Central memory CD8-positive, alpha-beta T cell (primary cell): ENCODE measurements around the gene ANK2.
"Not testable (repeated sequence)": the region's sequence is repeated elsewhere in the genome, so short reads cannot be mapped to it uniquely, and the experiment has no call there.

ENCODE experiments used
- ATAC-seq: fragments of 150-1000 bp; cut with Tn5 transposase; replicated peaks from 2 replicates; pipeline ENCODE4 v1.10.0; 2022; ENCODE audit warnings: mild to moderate bottlenecking, moderate FRiP score, moderate number of reproducible peaks; ENCODE audit not compliant: poor library complexity, severe bottlenecking; ENCODE audit errors: extremely low read depth
- DNase-seq, 2 donors: peaks; one replicate each; pipeline ENCODE4 v3.0.0; 2021; ENCODE audit warnings: low spot score in 2 of 2
- H3K27ac Mint-ChIP-seq: one replicate; pipeline ENCODE4 v1.8.0; 2022; ENCODE audit warnings: low read depth, mild to moderate bottlenecking, moderate library complexity, mixed read lengths
- H3K27me3 Mint-ChIP-seq: one replicate; pipeline ENCODE4 v1.8.0; 2022; ENCODE audit warnings: mixed read lengths
- H3K36me3 Mint-ChIP-seq: one replicate; pipeline ENCODE4 v1.8.0; 2022; ENCODE audit warnings: mild to moderate bottlenecking, moderate library complexity, mixed read lengths; ENCODE audit not compliant: insufficient read depth
- H3K4me1 Mint-ChIP-seq: one replicate; pipeline ENCODE4 v1.8.0; 2022; ENCODE audit warnings: mixed read lengths
- H3K4me3 Mint-ChIP-seq: one replicate; pipeline ENCODE4 v1.8.0; 2022; ENCODE audit warnings: mild to moderate bottlenecking, moderate library complexity, mixed read lengths
- H3K9me3 Mint-ChIP-seq: one replicate; pipeline ENCODE4 v1.8.0; 2022; ENCODE audit warnings: mixed read lengths

Gene ANK2

DNA sequence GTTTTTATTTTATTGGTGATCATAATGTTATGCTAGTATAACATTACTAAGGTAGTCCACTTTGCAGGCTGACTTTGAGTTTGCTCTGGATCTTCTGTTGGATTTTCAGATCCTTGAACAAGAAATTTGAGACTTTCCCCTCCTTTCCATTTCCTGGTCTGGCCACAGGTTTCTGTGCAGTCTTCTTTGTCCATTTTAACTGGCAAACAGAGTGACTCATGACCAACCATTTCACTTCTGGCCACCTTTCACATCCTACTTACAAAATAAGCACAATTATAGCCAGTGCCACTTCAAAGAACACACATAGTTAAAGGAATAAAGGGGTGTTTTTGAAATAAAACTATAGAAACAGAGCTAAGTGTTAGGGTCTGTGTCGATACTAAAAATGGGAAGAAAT lies 8.4 kb downstream of the ANK2 start:
- Mint-ChIP-seq H3K27ac (no peak overlapping the region), H3K27me3 (no peaks in the 10 kb centered on the region), H3K36me3 (no peaks in the 10 kb centered on the region), H3K4me1 (no peaks in the 10 kb centered on the region), H3K9me3 (no peaks in the 10 kb centered on the region), H3K4me3 (no peak overlapping the region)
- DNase-seq = no peak
- no peak for ATAC-seq

DNA sequence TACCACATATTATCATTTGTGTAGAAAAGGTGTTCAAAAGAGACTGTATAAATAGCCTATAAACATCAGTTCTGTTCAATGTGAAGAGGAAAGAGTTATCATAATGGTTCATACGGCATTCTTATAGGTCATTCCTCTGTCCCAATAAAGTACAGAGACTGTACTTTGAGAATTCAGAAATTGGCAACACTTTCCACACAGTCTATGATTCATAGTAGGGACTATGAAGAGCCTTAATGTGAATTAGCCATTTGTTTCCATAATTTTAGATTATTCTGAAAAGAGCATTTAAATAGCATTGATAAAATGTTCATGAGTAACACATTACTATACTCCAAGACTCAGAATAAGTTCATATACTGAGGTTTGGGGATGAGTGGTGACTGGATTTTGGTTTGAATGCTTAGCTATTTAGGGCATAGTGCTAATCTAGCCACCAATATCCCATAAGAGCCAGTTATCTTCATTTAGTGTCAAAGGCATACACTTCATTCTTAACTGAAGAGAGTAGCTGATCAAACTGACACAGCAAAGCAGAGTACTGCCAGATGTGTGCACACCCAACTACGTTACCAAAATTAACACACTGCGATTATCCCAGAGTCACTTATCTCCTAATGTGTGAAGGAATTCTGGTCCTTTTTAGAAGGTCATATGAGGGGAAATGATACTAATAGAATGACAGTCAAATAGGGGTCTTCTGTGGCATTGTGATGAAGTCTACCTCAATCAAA lies 10.2 kb downstream of the ANK2 start:
- no peak for ATAC-seq
- no peaks in the 10 kb centered on the region for H3K27me3 Mint-ChIP-seq

DNA sequence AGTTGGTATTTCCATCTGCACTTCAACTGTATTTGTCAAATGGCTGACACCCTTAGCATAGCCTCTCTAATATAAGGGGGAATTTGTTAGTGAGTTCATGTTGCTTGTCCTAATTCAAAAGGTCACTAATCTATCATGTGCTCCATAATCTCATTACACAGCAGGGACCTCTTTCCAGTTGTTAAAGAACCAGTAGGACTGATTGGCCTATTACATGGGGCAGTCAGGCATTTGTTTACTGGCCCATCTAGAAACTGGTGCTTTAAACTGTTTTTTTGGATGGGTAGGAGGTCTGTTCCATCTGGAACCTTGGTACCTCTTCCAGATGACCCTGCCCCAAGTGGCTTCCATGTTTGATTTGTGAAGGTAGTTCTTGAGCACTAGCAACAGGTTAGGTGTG lies 11.4 kb downstream of the ANK2 start:
- no peaks in the 10 kb centered on the region for H3K9me3 Mint-ChIP-seq
- H3K36me3 Mint-ChIP-seq = no peaks in the 10 kb centered on the region
- no peak for DNase-seq
- H3K4me3 Mint-ChIP-seq = no peak overlapping the region
- no peaks in the 10 kb centered on the region for H3K4me1 Mint-ChIP-seq
- no peak overlapping the region for H3K27ac Mint-ChIP-seq
- H3K27me3 Mint-ChIP-seq = no peaks in the 10 kb centered on the region
- no peak for ATAC-seq

More for the DNA sequence above, 10.2 kb downstream of the ANK2 start:
- Mint-ChIP-seq H3K4me3 (no peak overlapping the region), H3K4me1 (no peaks in the 10 kb centered on the region), H3K27ac (no peak overlapping the region), H3K36me3 (no peaks in the 10 kb centered on the region), H3K9me3 (no peaks in the 10 kb centered on the region)
- no peak for DNase-seq

DNA sequence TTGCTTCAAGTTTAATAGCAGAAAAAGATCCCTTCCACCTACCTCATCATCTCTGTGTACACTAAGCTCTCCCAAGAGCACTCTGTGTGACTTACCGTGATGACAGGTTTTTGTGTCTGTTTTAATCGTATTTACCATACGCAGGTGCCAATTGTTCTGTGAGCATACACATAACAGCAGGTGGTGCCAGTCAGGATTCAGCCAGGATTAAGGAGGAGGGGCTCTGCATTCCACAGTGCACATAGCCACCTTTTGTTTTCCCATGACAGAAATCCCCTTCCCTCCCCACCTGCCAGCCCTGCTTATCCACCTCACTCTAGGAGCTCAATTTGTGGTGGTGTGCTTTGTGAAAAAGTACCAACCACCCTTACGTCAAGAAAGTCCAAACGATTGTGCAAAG lies 14.8 kb downstream of the ANK2 start:
- Mint-ChIP-seq H3K27ac (no peak overlapping the region), H3K36me3 (no peaks in the 10 kb centered on the region), H3K4me1 (no peaks in the 10 kb centered on the region)

DNA sequence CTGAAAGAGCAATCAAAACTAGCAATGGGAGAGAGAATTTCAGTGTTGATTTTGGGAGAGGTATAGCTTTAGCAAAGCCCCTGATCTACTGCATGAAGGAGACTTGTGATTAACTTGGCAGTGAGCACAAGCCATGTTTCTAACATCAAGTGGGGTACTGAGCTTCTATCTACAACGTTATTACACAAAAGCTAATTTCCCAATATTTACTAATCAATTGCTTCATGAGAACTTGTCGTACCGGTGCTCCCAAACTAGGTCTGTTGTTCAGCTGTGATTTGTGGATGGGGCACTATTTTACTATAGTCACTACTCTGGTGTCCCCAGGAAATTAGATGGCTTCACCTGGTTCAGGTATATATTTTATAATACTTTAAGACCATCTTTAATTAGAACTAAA lies 16.2 kb downstream of the ANK2 start:
- ATAC-seq (no peak), DNase-seq (no peak)
- Mint-ChIP-seq H3K27ac (no peak overlapping the region), H3K9me3 (peaks cover 10% of the 10 kb centered on the region), H3K4me1 (no peaks in the 10 kb centered on the region), H3K27me3 (peaks cover 8% of the 10 kb centered on the region), H3K4me3 (no peak overlapping the region), H3K36me3 (no peaks in the 10 kb centered on the region)

More for the DNA sequence above, 14.8 kb downstream of the ANK2 start:
- no peak for DNase-seq
- H3K4me3 Mint-ChIP-seq = no peak overlapping the region
- no peak for ATAC-seq
- peaks cover 10% of the 10 kb centered on the region for H3K9me3 Mint-ChIP-seq
- H3K27me3 Mint-ChIP-seq = peaks cover 8% of the 10 kb centered on the region

DNA sequence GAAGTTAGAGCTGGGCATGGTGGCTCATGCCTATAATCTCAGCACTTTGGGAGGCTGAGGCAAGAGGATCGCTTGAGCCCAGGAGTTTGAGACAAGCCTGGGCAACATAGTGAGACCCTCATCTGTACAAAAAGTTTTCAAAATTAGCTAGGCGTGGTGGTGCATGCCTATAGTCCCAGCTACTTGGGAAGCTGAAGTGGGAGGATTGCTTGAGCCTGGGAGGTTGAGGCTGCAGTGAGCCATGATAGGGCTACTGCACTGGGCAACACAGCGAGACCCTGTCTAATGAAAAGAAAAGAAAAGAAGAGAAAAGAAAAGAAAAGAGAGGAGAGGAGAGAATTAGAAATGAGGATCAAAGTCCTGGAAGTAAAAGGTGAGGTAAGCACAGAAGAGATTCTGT lies 19.3 kb downstream of the ANK2 start:
- not testable (repeated sequence) for H3K4me3 Mint-ChIP-seq, H3K27ac Mint-ChIP-seq, H3K36me3 Mint-ChIP-seq, ATAC-seq, H3K27me3 Mint-ChIP-seq, DNase-seq, H3K4me1 Mint-ChIP-seq
- peaks cover 10% of the 10 kb centered on the region for H3K9me3 Mint-ChIP-seq

DNA sequence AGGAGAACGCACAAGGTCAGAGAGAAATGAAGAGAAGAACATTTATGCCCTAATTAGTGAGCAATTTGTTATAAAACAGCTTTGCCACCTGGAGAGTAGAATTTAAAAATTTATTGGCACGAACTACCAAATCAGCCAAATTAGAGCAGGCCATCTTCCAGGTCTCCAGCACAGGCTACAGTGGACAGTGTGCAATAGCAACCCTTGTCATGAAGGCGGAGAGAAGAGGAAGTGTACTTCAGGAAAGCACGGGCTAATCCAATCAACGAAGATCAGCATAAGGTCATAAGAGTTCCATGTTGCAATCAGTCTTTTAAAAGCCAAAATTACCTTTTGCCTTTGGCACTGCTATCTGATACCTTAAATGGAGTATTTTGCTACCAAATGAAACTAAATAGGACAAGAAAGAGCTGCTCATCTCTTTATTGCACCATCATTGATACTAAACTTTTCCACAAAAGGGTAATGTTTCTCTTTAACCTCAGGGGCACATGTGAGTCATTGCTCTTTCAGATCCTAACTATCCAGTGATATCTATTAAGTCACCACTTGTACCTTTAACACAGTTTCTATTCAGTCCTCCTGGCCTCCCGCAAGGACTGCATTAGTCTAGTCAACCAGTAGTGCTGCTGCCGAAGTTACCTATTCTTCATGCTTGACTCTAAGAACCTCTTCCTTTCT lies 19.9 kb downstream of the ANK2 start:
- peaks cover 10% of the 10 kb centered on the region for H3K9me3 Mint-ChIP-seq
- no peak overlapping the region for H3K27ac Mint-ChIP-seq
- H3K4me3 Mint-ChIP-seq = no peak overlapping the region
- DNase-seq = no peak
- no peaks in the 10 kb centered on the region for H3K4me1 Mint-ChIP-seq
- H3K36me3 Mint-ChIP-seq = no peaks in the 10 kb centered on the region
- no peak for ATAC-seq
- peaks cover 8% of the 10 kb centered on the region for H3K27me3 Mint-ChIP-seq

DNA sequence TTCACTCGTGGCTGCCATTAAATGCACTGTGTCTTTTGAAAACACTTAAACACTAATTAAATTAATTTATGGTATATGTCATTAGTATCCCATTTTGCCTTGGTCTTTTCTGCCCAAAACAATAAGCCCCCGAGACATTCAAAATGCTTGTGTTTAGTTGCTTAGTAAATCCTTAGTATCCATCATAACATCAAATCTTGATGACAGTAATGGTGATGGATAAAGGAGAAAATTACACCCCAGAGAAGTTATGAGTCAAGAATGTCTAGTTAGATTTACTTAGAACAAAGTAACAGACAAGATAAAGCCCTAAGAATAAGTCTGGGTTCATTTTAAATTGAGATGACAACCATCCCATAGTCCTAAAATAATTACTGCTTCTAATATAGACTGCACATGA lies 21.3 kb downstream of the ANK2 start:
- no peaks in the 10 kb centered on the region for H3K4me1 Mint-ChIP-seq
- no peak overlapping the region for H3K4me3 Mint-ChIP-seq
- H3K36me3 Mint-ChIP-seq = no peaks in the 10 kb centered on the region
- peaks cover 8% of the 10 kb centered on the region for H3K27me3 Mint-ChIP-seq
- peaks cover 10% of the 10 kb centered on the region for H3K9me3 Mint-ChIP-seq
- H3K27ac Mint-ChIP-seq = no peak overlapping the region
- ATAC-seq (no peak), DNase-seq (no peak)

DNA sequence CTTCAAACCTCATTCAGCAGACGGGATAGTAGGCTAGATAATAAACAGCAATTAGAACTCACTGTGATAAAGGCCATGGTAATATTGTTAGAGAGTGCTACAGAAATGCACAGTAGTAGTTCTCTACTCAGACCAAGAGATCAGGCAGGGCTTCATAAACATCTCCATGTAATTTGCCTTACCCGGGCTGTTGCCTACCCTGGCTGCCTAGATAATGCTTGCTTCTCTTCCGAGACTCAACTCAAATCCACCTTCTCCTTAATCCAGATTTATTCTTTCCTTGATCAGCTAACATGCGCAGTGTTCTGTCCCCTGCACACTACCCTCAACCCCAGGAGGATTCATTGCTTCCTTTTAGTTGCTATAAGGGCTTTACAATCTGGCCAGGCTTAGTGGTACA lies 21.8 kb downstream of the ANK2 start:
- peaks cover 9% of the 10 kb centered on the region for H3K9me3 Mint-ChIP-seq
- ATAC-seq (no peak), DNase-seq (no peak)
- H3K27me3 Mint-ChIP-seq = peaks cover 6% of the 10 kb centered on the region
- no peak overlapping the region for H3K27ac Mint-ChIP-seq
- H3K4me1 Mint-ChIP-seq = no peaks in the 10 kb centered on the region
- H3K4me3 Mint-ChIP-seq = no peak overlapping the region
- H3K36me3 Mint-ChIP-seq = no peaks in the 10 kb centered on the region

DNA sequence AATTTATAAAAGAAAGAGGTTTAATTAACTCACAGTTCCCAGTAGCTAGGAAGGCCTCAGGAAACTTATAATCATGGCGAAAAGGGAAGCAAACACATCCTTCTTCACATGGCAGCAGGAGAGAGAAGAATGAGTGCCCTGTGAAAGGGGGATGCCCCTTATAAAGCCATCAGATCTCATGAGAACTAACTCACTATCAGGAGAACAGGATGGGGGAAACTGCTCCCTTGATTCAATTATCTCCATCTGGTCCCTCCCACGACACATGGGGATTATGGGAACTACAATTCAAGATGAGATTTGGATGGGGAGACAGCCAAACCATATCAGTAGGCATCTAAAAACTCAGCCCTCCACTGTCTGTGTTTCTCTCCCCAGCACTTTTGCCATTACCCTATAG lies 22.4 kb downstream of the ANK2 start:
- Mint-ChIP-seq H3K27ac (no peak overlapping the region), H3K4me3 (no peak overlapping the region), H3K4me1 (no peaks in the 10 kb centered on the region), H3K36me3 (no peaks in the 10 kb centered on the region), H3K9me3 (peaks cover 6% of the 10 kb centered on the region), H3K27me3 (peaks cover under 1% of the 10 kb centered on the region)
- DNase-seq (no peak), ATAC-seq (no peak)

DNA sequence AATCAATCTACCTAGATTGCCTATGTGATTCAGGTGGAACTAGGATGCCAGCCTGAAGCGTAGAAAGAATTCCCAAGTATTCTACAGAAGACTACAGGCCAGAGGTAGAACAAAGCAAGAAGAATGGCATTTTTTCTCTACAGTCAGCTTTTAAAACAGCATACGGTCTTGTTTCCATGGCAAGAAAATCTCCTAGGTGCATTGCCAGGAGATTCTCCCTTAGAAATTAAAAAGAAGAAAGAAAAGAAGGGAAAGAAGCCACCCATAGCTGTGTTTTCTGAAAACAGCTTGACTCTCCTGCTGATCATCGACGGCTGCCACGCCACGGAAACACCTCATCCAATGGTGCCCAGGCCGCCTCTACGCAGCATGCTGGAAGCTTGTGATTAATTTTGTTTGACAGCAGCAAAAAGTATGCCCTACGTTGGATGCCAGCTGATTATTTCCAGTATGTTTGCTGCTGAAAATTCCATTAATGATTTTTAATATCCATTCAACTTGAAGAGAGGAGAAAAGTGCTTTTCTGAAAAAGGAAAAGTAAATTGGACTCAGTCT lies 24.1 kb downstream of the ANK2 start:
- Mint-ChIP-seq H3K27ac (no peak overlapping the region), H3K27me3 (no peaks in the 10 kb centered on the region), H3K4me3 (no peak overlapping the region), H3K36me3 (no peaks in the 10 kb centered on the region), H3K9me3 (peaks cover 6% of the 10 kb centered on the region), H3K4me1 (no peaks in the 10 kb centered on the region)
- no peak for ATAC-seq
- no peak for DNase-seq

DNA sequence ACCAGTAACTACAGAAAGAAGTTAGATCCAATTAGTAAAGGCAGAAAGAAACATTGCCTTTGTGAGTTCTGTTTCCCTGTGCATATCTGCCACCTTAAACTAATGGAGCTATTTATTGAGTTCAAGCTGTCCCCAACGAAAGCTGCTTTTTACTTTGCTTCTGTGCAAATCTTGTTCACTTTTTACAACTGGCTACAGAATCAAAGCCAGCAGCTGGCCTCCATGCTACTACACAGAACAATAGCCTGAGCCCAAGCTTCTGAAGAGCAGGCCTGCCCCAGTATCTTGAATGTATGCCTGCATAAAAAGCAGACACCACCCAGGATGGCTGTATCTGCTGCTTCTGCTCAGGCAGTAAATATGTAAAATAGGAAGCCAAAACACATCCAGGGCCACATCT lies 28.1 kb downstream of the ANK2 start:
- Mint-ChIP-seq H3K9me3 (no peaks in the 10 kb centered on the region), H3K27ac (no peak overlapping the region), H3K4me1 (no peaks in the 10 kb centered on the region), H3K4me3 (no peak overlapping the region), H3K36me3 (no peaks in the 10 kb centered on the region), H3K27me3 (no peaks in the 10 kb centered on the region)
- DNase-seq (no peak), ATAC-seq (no peak)

DNA sequence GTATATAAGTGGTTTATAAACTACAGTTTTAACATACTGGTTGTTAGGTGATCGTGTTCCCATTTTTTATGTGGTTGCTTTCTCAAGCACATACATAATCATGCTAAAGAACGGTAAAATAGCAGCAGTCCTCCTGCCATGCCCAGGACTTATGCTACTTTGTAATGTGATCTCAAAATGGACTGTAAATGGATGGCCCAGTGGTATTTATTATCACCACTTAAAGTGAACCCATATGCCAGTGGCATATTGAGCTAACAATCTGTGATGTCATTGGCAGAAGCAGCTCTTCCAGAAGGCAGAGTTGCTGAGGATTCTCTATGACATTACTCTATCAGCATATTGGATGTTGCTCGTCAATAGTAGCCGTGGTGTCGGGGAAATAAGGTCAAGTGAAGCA lies 28.6 kb downstream of the ANK2 start:
- DNase-seq = no peak
- no peaks in the 10 kb centered on the region for H3K4me1 Mint-ChIP-seq
- no peaks in the 10 kb centered on the region for H3K27me3 Mint-ChIP-seq
- no peaks in the 10 kb centered on the region for H3K36me3 Mint-ChIP-seq
- H3K27ac Mint-ChIP-seq = no peak overlapping the region
- no peaks in the 10 kb centered on the region for H3K9me3 Mint-ChIP-seq
- no peak for ATAC-seq
- no peak overlapping the region for H3K4me3 Mint-ChIP-seq
